Mucosa of rectum (tissue), 2 donors: ENCODE data around the gene KDM5A.
"Not testable (repeated sequence)": the region's sequence is repeated elsewhere in the genome, so short reads cannot be mapped to it uniquely, and the experiment has no call there.

Source experiments
- H3K27ac ChIP-seq, 2 donors: one replicate each; pipeline ENCODE4 v1.7.0; 2013; ENCODE audit warnings: inconsistent platforms in 2 of 2, low read depth in 2 of 2, low read length in 2 of 2
- H3K27me3 ChIP-seq, 2 donors: one replicate each; pipeline ENCODE4 v1.7.0; 2013; ENCODE audit warnings: low read length in 2 of 2; ENCODE audit not compliant: control insufficient read depth in 2 of 2, insufficient read depth in 2 of 2
- H3K36me3 ChIP-seq, 2 donors: one replicate each; pipeline ENCODE4 v1.7.0; 2013; ENCODE audit warnings: low read length in 2 of 2; ENCODE audit not compliant: control insufficient read depth in 2 of 2, insufficient read depth in 2 of 2
- H3K4me1 ChIP-seq, 2 donors: one replicate each; pipeline ENCODE4 v1.7.0; 2013; ENCODE audit warnings: low read length in 2 of 2, mild to moderate bottlenecking in 1 of 2; ENCODE audit not compliant: control insufficient read depth in 2 of 2, insufficient read depth in 2 of 2
- H3K4me3 ChIP-seq, 2 donors: one replicate each; pipeline ENCODE4 v1.7.0; 2013; ENCODE audit warnings: low read length in 2 of 2
- H3K9ac ChIP-seq, 2 donors: one replicate each; pipeline ENCODE4 v1.7.0; 2013; ENCODE audit warnings: low read length in 2 of 2, low read depth in 1 of 2, mild to moderate bottlenecking in 1 of 2
- H3K9me3 ChIP-seq, 2 donors: one replicate each; pipeline ENCODE4 v1.7.0; 2013; ENCODE audit warnings: low read length in 2 of 2; ENCODE audit not compliant: control insufficient read depth in 2 of 2
- donor health status: healthy.
- donor health status: Normal muscosa, but diverticular disease.

Gene KDM5A

DNA sequence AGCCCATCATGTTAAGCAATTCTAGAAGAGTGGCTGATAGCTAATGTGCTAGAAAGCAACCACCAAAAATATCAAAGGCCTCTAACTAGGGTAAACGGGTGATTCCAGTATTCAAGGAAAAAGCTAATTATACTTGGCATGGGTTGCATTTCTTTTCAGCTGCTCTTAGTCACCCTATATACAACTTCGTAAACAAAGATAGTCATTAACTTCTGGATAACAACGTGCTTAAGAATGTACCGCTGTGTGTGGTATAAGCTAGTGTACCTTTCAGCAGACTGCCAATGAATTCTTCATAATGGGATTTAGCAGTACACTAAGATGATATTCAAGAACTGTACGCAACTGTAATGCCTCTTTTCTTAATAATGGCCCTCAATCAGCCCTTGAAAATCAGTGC, 84.3 kb downstream of the KDM5A start:
- Histone ChIP-seq H3K9me3 (no peaks in the 10 kb centered on the region), H3K27ac (no peak overlapping the region), H3K36me3 (peaks cover 54 to 61% of the 10 kb centered on the region in 2 donors), H3K4me1 (no peaks in the 10 kb centered on the region), H3K4me3 (no peak overlapping the region), H3K27me3 (no peaks in the 10 kb centered on the region), H3K9ac (no peak overlapping the region)

- peaks cover 35 to 48% of the 10 kb centered on the region in 2 donors for H3K36me3 ChIP-seq
- H3K4me3 ChIP-seq, H3K9ac ChIP-seq, H3K27me3 ChIP-seq, H3K4me1 ChIP-seq, H3K9me3 ChIP-seq, H3K27ac ChIP-seq: not testable (repeated sequence)
Observed at GRCh38 chr12:302766-303165, 86.4 kb downstream of the KDM5A start.

DNA sequence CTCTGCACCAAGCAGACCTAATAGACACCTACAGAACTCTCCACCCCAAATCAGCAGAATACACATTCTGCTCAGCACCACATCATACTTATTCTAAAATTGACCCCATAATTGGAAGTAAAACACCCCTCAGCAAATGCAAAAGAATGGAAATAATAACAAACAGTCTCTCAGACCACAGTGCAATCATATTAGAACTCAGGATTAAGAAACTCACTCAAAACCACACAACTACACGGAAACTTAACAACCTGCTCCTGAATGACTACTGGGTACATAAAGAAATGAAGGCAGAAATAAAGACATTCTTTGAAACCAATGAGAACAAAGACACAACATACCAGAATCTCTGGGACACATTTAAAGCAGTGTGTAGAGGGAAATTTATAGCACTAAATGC, 89.0 kb downstream of the KDM5A start:
- H3K4me3 ChIP-seq, H3K9ac ChIP-seq, H3K4me1 ChIP-seq, H3K27me3 ChIP-seq, H3K27ac ChIP-seq, H3K9me3 ChIP-seq: not testable (repeated sequence)
- H3K36me3 ChIP-seq: peaks cover 31 to 43% of the 10 kb centered on the region in 2 donors

GRCh38 chr12:299511-299910, 89.6 kb downstream of the KDM5A start:
- peaks cover 33 to 43% of the 10 kb centered on the region in 2 donors for H3K36me3 ChIP-seq
- not testable (repeated sequence) for H3K4me3 ChIP-seq, H3K4me1 ChIP-seq, H3K9me3 ChIP-seq, H3K27ac ChIP-seq, H3K27me3 ChIP-seq, H3K9ac ChIP-seq

DNA sequence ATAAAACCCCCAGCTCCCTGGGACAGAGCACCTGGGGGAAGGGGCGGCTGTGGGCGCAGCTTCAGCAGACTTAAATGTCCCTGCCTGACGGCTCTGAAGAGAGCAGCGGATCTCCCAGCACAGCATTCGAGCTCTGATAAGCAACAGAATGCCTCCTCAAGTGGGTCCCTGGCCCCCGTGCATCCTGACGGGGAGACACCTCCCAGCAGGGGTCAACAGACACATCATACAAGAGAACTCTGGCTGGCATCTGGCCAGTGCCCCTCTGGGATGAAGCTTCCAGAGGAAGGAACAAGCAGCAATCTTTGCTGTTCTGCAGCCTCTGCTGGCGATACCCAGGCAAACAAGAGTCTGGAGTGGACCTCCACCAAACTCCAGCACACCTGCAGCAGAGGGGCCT, 91.1 kb downstream of the KDM5A start:
- H3K4me1 ChIP-seq, H3K9ac ChIP-seq, H3K9me3 ChIP-seq, H3K27me3 ChIP-seq, H3K27ac ChIP-seq, H3K4me3 ChIP-seq: not testable (repeated sequence)
- peaks cover 27 to 38% of the 10 kb centered on the region in 2 donors for H3K36me3 ChIP-seq

DNA sequence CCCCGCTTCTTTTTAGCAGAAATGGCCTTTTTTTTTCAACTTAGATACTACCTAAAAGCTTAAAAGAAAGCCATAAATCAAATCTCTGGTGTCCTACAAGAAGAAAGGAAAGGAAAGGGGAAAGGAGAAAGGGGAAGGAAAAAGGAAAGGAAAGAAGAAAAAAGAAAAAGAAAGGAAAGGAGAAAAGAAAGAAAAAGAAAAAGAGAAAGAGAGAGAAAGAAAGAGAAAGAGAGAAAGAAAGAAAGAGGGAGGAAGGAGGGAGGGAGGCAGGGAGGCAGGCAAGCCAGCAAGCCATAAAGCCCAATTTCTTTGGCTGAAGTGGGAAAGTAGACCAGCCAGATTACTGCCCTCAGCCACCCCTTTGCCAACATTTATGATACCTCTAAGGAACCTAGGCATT, 94.0 kb downstream of the KDM5A start:
- Histone ChIP-seq H3K9me3 (no peaks in the 10 kb centered on the region), H3K27ac (no peak overlapping the region), H3K4me3 (no peak overlapping the region), H3K27me3 (no peaks in the 10 kb centered on the region), H3K9ac (no peak overlapping the region), H3K36me3 (peaks cover 42 to 49% of the 10 kb centered on the region in 2 donors), H3K4me1 (no peaks in the 10 kb centered on the region)

DNA sequence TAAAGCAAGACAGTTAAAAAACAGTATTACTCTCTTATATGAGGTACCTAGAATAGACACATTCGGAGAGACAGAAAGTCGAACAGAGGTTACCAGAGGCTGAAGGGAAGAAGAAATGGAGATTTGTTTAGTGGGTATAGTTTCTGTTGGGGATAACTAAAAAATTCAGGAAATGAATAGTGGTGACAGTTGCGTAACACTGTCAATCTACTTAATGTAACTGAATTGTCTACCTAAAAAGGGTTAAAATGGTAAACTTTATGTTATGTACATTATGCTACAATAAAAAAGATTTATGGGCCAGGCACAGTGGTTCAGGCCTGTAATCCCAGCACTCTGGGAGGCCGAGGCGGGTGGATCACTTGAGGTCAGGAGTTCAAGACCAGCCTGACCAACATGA, 95.9 kb downstream of the KDM5A start:
- no peak overlapping the region for H3K27ac ChIP-seq
- no peak overlapping the region for H3K4me3 ChIP-seq
- no peak overlapping the region for H3K9ac ChIP-seq
- no peaks in the 10 kb centered on the region for H3K4me1 ChIP-seq
- peaks cover 42 to 51% of the 10 kb centered on the region in 2 donors for H3K36me3 ChIP-seq
- no peaks in the 10 kb centered on the region for H3K9me3 ChIP-seq
- H3K27me3 ChIP-seq: no peaks in the 10 kb centered on the region

DNA sequence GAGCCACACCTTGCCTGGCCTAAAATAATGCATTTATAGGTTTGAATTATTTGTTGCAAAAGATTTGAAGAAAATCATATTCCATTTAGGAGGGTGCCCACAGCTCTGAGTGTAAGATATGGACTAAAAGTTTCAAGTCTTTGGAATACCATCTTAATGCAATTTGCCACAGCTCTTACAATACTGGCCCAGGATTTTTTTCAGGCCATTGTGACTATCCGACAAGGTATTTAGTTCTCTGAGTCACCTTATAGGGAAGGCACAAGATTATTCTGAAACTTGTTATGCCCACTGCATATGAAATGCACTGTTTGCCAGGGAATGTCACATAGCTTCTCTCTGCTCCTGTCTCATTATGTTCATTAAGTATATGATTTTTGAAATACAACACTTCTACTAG, 96.9 kb downstream of the KDM5A start:
- H3K4me3 ChIP-seq: no peak overlapping the region
- H3K27me3 ChIP-seq: no peaks in the 10 kb centered on the region
- H3K27ac ChIP-seq: no peak overlapping the region
- H3K9me3 ChIP-seq: no peaks in the 10 kb centered on the region
- H3K9ac ChIP-seq: no peak overlapping the region
- H3K4me1 ChIP-seq: no peaks in the 10 kb centered on the region
- H3K36me3 ChIP-seq: peaks cover 47 to 51% of the 10 kb centered on the region in 2 donors

GRCh38 chr12:291153-291723, 97.9 kb downstream of the KDM5A start:
- Histone ChIP-seq H3K9ac (no peak overlapping the region), H3K9me3 (no peaks in the 10 kb centered on the region), H3K27ac (no peak overlapping the region), H3K36me3 (peaks cover 39 to 42% of the 10 kb centered on the region in 2 donors), H3K4me3 (no peak overlapping the region), H3K4me1 (no peaks in the 10 kb centered on the region), H3K27me3 (no peaks in the 10 kb centered on the region)

DNA sequence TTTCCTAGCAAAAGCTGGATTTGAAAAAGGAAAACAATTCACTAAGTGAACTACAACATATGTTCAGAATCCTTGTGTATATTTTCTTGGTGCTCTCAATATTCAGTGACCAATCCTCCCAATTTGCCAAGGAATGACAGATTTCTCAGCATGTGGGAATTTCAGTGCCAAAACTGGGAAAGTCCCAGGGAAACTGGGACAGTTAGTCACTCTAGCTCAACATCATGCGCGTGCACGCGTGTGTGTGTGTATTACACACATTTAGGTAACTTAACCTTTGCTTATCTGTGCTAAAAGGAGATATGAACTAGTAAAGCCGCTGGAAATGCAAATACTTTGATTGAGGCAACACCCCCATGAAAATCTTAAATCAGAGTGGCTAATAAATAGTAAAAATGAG, 100.4 kb downstream of the KDM5A start:
- Histone ChIP-seq H3K9me3 (no peaks in the 10 kb centered on the region), H3K9ac (no peak overlapping the region), H3K4me1 (no peaks in the 10 kb centered on the region), H3K27me3 (no peaks in the 10 kb centered on the region), H3K36me3 (peaks cover 35 to 37% of the 10 kb centered on the region in 2 donors), H3K27ac (no peak overlapping the region), H3K4me3 (no peak overlapping the region)
